NB4 (cell line): ENCODE results near the gene GALNTL6.

Source experiments
- MYC ChIP-seq: IDR thresholded peaks from 2 replicates; pipeline ENCODE4 v1.6.1; 2011; ENCODE audit warnings: low read depth, low read length
- TF ChIP-seq, protein P1 (sequence below): IDR thresholded peaks from one replicate; pipeline ENCODE4 v1.5.1; 2012; ENCODE audit warnings: low read depth, low read length
- TF ChIP-seq, protein P2 (sequence below): IDR thresholded peaks from 2 replicates; pipeline ENCODE4 v1.6.1; 2011; ENCODE audit warnings: low read depth, low read length

DNA sequence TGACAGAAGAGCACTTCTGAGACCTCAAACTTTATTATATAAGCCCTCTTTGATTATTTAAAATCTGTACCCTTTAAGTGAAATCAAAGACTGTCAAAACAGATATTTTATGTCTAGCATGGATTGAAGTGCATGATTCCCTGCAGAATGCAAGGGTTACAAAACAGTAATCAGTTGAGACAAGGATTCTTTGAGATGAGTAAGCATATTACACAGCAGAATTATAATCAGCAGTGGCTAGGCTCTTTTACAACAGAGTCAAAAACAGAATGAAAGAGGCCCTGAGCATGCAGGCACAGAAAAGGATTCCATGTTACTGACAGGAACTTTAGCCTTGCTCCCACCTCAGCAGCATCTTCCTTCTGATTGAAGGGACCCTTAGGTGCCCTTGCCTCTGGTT, 867.5 kb downstream of the GALNTL6 start:
- TF ChIP-seq, protein P1, sequence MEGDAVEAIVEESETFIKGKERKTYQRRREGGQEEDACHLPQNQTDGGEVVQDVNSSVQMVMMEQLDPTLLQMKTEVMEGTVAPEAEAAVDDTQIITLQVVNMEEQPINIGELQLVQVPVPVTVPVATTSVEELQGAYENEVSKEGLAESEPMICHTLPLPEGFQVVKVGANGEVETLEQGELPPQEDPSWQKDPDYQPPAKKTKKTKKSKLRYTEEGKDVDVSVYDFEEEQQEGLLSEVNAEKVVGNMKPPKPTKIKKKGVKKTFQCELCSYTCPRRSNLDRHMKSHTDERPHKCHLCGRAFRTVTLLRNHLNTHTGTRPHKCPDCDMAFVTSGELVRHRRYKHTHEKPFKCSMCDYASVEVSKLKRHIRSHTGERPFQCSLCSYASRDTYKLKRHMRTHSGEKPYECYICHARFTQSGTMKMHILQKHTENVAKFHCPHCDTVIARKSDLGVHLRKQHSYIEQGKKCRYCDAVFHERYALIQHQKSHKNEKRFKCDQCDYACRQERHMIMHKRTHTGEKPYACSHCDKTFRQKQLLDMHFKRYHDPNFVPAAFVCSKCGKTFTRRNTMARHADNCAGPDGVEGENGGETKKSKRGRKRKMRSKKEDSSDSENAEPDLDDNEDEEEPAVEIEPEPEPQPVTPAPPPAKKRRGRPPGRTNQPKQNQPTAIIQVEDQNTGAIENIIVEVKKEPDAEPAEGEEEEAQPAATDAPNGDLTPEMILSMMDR = no peak
- TF ChIP-seq, protein P2, sequence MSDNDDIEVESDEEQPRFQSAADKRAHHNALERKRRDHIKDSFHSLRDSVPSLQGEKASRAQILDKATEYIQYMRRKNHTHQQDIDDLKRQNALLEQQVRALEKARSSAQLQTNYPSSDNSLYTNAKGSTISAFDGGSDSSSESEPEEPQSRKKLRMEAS = no peak
- TF ChIP-seq MYC = no peak
